ENCODE results near the gene LRRC66.

Gene LRRC66

DNA sequence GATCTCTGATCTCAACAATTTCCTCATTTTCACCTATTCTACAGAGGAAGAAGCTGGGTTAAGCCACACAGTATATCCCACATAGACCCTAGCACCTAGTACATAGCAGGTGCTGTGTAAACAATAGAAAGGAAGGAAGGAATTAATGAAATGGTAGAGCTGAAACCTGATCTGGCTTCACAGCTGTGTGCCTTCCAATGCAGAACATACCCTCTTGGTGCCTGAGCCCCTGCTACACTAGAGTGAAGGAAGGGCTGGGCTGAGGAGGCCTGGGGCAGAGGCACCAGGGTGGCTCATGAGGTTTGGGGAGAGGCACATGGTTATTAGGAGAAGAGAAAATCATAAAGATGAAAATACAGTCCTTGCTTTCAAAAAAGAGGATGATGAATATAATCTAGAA, 21.3 kb downstream of the LRRC66 start:
- ChIA-PET CTCF (no interaction called here), POLR2A (no interaction called here)
- TF ChIP-seq, protein P1, sequence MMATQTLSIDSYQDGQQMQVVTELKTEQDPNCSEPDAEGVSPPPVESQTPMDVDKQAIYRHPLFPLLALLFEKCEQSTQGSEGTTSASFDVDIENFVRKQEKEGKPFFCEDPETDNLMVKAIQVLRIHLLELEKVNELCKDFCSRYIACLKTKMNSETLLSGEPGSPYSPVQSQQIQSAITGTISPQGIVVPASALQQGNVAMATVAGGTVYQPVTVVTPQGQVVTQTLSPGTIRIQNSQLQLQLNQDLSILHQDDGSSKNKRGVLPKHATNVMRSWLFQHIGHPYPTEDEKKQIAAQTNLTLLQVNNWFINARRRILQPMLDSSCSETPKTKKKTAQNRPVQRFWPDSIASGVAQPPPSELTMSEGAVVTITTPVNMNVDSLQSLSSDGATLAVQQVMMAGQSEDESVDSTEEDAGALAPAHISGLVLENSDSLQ (IDR thresholded peaks at IDR 0.05), result no peak
- TF ChIP-seq FOXK2 (IDR thresholded peaks at IDR 0.05) (no peak), LEF1 (IDR thresholded peaks at IDR 0.05; ENCODE audit: borderline replicate concordance) (no peak), BHLHE40 (IDR thresholded peaks at IDR 0.05; ENCODE audit: borderline replicate concordance) (no peak), FOXA1 (IDR thresholded peaks at IDR 0.05) (no peak), L3MBTL2 (conservative IDR thresholded peaks at IDR 0.05) (no peak), ELF4 (IDR thresholded peaks at IDR 0.05) (no peak), ZNF384 (IDR thresholded peaks at IDR 0.05) (no peak), HDGF (IDR thresholded peaks at IDR 0.05; ENCODE audit: borderline replicate concordance) (no peak), SUZ12 (IDR thresholded peaks at IDR 0.05) (no peak), TARDBP (IDR thresholded peaks at IDR 0.05) (no peak), ARNT (IDR thresholded peaks at IDR 0.05) (no peak), CTBP1 (IDR thresholded peaks at IDR 0.05; ENCODE audit: borderline replicate concordance) (no peak), FOXM1 (IDR thresholded peaks at IDR 0.05; ENCODE audit: borderline replicate concordance) (no peak), SP1 (IDR thresholded peaks at IDR 0.05) (no peak)
- no peak for DNase-seq (ENCODE audit: extremely low spot score)

DNA sequence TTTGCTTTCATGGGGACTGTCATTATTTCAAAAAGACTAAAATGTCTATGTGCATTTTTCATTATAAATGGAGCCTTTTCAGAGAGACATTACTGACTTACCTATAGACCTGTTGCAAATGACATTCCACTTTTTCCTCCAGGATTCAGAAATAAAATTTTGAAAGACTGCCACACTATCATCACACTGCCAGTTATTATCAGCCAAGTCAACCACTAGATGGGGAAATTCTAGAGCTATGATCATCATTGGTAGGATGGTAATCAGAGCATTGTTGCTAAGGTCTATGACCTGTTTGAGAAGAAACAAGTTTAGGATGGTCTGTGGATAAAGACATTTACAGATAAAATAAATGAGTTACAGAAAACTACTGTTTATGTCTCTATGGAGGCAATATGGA, 22.5 kb downstream of the LRRC66 start:
- DNase-seq (ENCODE audit: extremely low spot score), result no peak
- POLR2A ChIA-PET, result no interaction called here
- CTCF ChIA-PET, result no interaction called here
- TF ChIP-seq CTBP1 (IDR thresholded peaks at IDR 0.05; ENCODE audit: borderline replicate concordance), result no peak
- TF ChIP-seq SUZ12 (IDR thresholded peaks at IDR 0.05), result no peak
- TF ChIP-seq ARNT (IDR thresholded peaks at IDR 0.05), result no peak
- no peak for TF ChIP-seq L3MBTL2 (conservative IDR thresholded peaks at IDR 0.05)
- no peak for TF ChIP-seq FOXA1 (IDR thresholded peaks at IDR 0.05)
- no peak for TF ChIP-seq ZNF384 (IDR thresholded peaks at IDR 0.05)
- no peak for TF ChIP-seq FOXK2 (IDR thresholded peaks at IDR 0.05)
- TF ChIP-seq SP1 (IDR thresholded peaks at IDR 0.05), result no peak
- TF ChIP-seq FOXM1 (IDR thresholded peaks at IDR 0.05; ENCODE audit: borderline replicate concordance), result no peak
- no peak for TF ChIP-seq HDGF (IDR thresholded peaks at IDR 0.05; ENCODE audit: borderline replicate concordance)

DNA sequence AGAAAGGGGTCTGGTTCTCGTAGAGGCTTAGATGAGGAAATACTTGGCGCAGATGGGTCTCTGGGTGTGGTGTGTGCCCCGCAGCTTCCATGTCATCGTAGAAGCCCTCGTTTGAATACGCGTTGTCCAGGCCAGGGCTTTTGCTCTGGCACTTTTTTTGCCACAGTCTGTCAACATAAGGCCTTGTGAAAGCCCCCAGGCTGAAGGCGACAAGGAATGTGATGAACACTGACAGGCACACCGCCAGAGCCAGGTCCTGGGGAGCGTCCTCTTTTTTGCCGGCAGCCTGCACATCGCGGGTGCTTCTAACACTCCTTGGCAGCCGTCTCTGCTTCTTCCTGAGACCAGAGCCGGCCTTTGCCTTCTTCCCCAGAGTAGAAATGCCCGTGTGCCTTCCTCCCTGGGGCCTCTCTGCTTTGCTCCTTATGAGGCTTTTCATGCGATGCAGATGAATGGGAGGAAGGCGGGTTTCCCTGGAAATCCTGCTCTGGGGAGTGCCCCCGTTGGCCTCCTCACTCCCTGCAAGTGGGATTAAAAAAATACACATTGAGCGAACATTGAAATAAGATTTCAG, 24.4 kb downstream of the LRRC66 start:
- TF ChIP-seq ELF4 (IDR thresholded peaks at IDR 0.05), result no peak
- TF ChIP-seq TARDBP (IDR thresholded peaks at IDR 0.05), result no peak
- TF ChIP-seq SP1 (IDR thresholded peaks at IDR 0.05), result no peak
- TF ChIP-seq FOXM1 (IDR thresholded peaks at IDR 0.05; ENCODE audit: borderline replicate concordance), result no peak
- no peak for TF ChIP-seq BHLHE40 (IDR thresholded peaks at IDR 0.05; ENCODE audit: borderline replicate concordance)
- TF ChIP-seq FOXA1 (IDR thresholded peaks at IDR 0.05), result no peak
- TF ChIP-seq HDGF (IDR thresholded peaks at IDR 0.05; ENCODE audit: borderline replicate concordance), result no peak
- TF ChIP-seq NFRKB (IDR thresholded peaks at IDR 0.05), result no peak
- TF ChIP-seq CTBP1 (IDR thresholded peaks at IDR 0.05; ENCODE audit: borderline replicate concordance), result no peak
- no peak for TF ChIP-seq FOXK2 (IDR thresholded peaks at IDR 0.05)
- no peak for TF ChIP-seq ZNF384 (IDR thresholded peaks at IDR 0.05)
- no peak for TF ChIP-seq L3MBTL2 (conservative IDR thresholded peaks at IDR 0.05)
- TF ChIP-seq SUZ12 (IDR thresholded peaks at IDR 0.05), result no peak
- TF ChIP-seq, protein P1 (IDR thresholded peaks at IDR 0.05), result no peak
- TF ChIP-seq LEF1 (IDR thresholded peaks at IDR 0.05; ENCODE audit: borderline replicate concordance), result no peak
- no peak for TF ChIP-seq ARNT (IDR thresholded peaks at IDR 0.05)
- ChIA-PET POLR2A (no interaction called here), CTCF (no interaction called here)
- DNase-seq (ENCODE audit: extremely low spot score), result no peak

DNA sequence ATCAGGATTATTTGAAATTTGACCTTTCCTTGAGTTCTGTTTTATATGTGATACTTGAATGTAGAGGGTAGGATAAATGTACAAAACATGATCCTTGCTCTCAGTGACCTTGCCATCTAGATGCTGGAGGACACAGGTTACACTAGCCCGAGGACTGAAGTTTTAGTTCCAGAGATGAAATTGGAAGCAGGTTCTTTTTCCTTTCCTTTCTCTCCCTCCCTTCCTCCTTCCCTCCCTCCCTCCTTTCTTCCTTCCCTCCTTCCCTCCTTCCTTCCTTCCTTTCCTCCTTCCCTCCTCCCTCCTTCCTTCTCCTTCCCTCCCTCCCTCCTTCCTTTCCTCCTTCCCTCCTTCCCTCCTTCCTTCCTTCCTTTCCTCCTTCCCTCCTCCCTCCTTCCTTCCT, 54.3 kb downstream of the LRRC66 start:
- ChIA-PET CTCF (no interaction called here), POLR2A (no interaction called here)
- TF ChIP-seq NFRKB (IDR thresholded peaks at IDR 0.05) (no peak), FOXA1 (IDR thresholded peaks at IDR 0.05) (no peak), LEF1 (IDR thresholded peaks at IDR 0.05; ENCODE audit: borderline replicate concordance) (no peak), FOXK2 (IDR thresholded peaks at IDR 0.05) (no peak), HDGF (IDR thresholded peaks at IDR 0.05; ENCODE audit: borderline replicate concordance) (no peak), FOXM1 (IDR thresholded peaks at IDR 0.05; ENCODE audit: borderline replicate concordance) (no peak), BHLHE40 (IDR thresholded peaks at IDR 0.05; ENCODE audit: borderline replicate concordance) (no peak), ZNF384 (IDR thresholded peaks at IDR 0.05) (no peak), ARNT (IDR thresholded peaks at IDR 0.05) (no peak), TARDBP (IDR thresholded peaks at IDR 0.05) (no peak), SP1 (IDR thresholded peaks at IDR 0.05) (no peak), L3MBTL2 (conservative IDR thresholded peaks at IDR 0.05) (no peak), CTBP1 (IDR thresholded peaks at IDR 0.05; ENCODE audit: borderline replicate concordance) (no peak), ELF4 (IDR thresholded peaks at IDR 0.05) (no peak), SUZ12 (IDR thresholded peaks at IDR 0.05) (no peak)
- TF ChIP-seq, protein P1 (IDR thresholded peaks at IDR 0.05), result no peak
- no peak for DNase-seq (ENCODE audit: extremely low spot score)

DNA sequence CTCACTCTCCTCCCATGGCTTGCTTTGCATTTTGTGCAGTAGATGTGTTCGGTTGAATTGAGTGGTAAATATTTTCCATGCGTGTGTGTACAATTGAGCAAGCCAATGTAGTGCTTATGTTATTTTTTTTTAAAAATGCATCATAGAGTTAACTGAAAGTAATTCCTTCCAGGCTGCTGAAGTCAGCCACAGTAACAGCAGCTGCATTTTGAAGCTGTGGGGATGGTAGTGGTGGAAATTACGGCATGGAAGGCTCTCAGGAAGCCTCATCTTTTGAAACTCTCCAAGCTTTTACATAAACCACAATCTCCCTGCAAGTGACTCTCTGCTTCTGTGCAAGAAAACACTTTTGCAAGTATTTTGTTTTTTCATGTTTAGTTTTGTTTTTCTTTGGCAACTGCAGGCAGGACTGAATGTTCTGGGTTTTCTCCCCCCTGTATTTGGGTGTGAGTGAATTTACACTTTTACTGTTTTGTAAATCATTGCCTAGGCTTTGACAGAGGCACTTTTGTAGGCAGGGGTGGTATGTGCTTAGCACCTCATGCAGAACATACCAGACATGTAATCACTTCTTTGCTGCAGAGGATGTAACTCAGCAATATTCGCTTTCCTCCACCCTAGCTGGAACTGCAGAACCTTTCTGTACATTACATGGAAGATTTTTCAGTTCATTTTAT, 56.2 kb downstream of the LRRC66 start:
- DNase-seq (ENCODE audit: extremely low spot score), result no peak
- POLR2A ChIA-PET, result no interaction called here
- TF ChIP-seq ELF4 (IDR thresholded peaks at IDR 0.05) (no peak), CTBP1 (IDR thresholded peaks at IDR 0.05; ENCODE audit: borderline replicate concordance) (no peak), FOXA1 (IDR thresholded peaks at IDR 0.05) (no peak), LEF1 (IDR thresholded peaks at IDR 0.05; ENCODE audit: borderline replicate concordance) (no peak), L3MBTL2 (conservative IDR thresholded peaks at IDR 0.05) (no peak), ARNT (IDR thresholded peaks at IDR 0.05) (no peak), ZNF384 (IDR thresholded peaks at IDR 0.05) (no peak)
- CTCF ChIA-PET, result no interaction called here

DNA sequence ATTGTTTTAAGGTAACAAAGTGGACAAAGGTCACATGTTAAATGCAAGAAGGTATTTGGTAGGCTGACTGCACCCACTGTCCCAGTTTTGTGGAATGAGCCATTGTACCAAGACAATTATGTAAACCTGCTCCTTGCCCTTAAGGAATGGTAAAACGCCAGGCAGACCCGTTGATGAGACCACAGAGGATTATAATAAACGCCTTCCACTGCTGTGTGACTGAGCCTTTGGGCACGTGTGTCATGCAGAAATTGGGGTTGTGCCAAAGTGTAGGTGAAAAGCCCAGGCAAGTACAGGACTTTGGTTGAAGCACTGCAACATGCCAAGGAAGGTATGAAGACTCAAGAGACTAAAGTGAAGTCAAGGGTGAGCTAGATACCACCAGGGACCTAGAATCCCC, 59.7 kb downstream of the LRRC66 start:
- POLR2A ChIA-PET, result no interaction called here

More for the DNA sequence above, 59.7 kb downstream of the LRRC66 start:
- CTCF ChIA-PET, result no interaction called here
- no peak for TF ChIP-seq ZNF384 (IDR thresholded peaks at IDR 0.05)
- TF ChIP-seq FOXM1 (IDR thresholded peaks at IDR 0.05; ENCODE audit: borderline replicate concordance), result no peak
- TF ChIP-seq CTBP1 (IDR thresholded peaks at IDR 0.05; ENCODE audit: borderline replicate concordance), result no peak
- no peak for DNase-seq (ENCODE audit: extremely low spot score)

Data from HEK293T (cell line).